ENCODE data around the gene RPS24. TPM values are rescaled to one million over a fixed set of nuclear protein-coding genes. Genes with fewer than 3 reads are reported as not detected.

The RPS24 gene
- total RNA-seq, 2 donors from 2014 or later = 1,428 to 1,609 TPM

GRCh38 chr10:78033387-78033636, 351 bp upstream of the RPS24 start:
- no peak overlapping the region for H3K4me3 ChIP-seq
- H3K27ac ChIP-seq = peak overlapping the region in 3 of 4 donors; percentile 30 to 80 (median 55)
- peaks cover 0 to 3% of the 10 kb centered on the region in 2 donors for H3K36me3 ChIP-seq (replicated peaks in 1 of 2; ENCODE audit: insufficient read depth in 1 of 2, low read depth in 2 of 2)
- TF ChIP-seq POLR2A (IDR thresholded peaks at IDR 0.05) (no peak), CTCF (IDR thresholded peaks at IDR 0.05) (no peak)
- DNase-seq (no peak), ATAC-seq (no peak)
- no peaks in the 10 kb centered on the region for H3K9me3 ChIP-seq
- WGBS, 2 donors = 0 to 1% methylated on average over 4 of the region's 4 CpGs
- intact Hi-C loops (cut with DNase I) = no loop called here
- H3K27me3 ChIP-seq = no peaks in the 10 kb centered on the region
- H3K4me1 ChIP-seq = peaks cover 50% of the 10 kb centered on the region

DNA sequence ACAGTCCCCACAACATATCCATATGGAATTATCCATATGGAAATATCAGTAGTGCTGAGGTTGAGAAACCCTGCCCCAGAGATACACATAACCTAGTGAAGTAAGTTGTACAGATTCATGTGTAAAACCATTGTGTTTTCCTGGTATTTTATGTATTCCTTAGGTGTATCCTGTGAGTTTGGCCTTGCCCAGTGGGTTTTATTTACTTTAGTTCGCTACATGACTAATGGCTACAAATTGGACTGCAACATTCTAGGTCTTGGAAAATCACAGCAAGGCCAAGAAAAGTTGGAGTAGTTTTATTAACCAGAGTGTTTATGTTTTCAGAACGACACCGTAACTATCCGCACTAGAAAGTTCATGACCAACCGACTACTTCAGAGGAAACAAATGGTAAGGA, 1.4 kb downstream of the RPS24 start:
- peak overlapping the region in 2 of 4 donors; percentile 55 to 80 for H3K27ac ChIP-seq
- 41 to 42% methylated on average over 5 of the region's 5 CpGs for WGBS, 2 donors
- H3K4me1 ChIP-seq = peaks cover 54% of the 10 kb centered on the region

GRCh38 chr10:78035437-78035836, 1.8 kb downstream of the RPS24 start:
- DNase-seq (no peak), ATAC-seq (no peak)
- WGBS, 2 donors = 69 to 73% methylated on average over 5 of the region's 5 CpGs
- Histone ChIP-seq H3K27me3 (no peaks in the 10 kb centered on the region), H3K36me3 (replicated peaks in 1 of 2; ENCODE audit: insufficient read depth in 1 of 2, low read depth in 2 of 2) (peaks cover 0 to 14% of the 10 kb centered on the region in 2 donors), H3K4me1 (peaks cover 54% of the 10 kb centered on the region), H3K27ac (no peak overlapping the region), H3K9me3 (no peaks in the 10 kb centered on the region), H3K4me3 (no peak overlapping the region)
- no peak for TF ChIP-seq CTCF (IDR thresholded peaks at IDR 0.05)
- TF ChIP-seq POLR2A (IDR thresholded peaks at IDR 0.05) = no peak
- intact Hi-C loops (cut with DNase I) = no loop called here

More for the DNA sequence above, 1.4 kb downstream of the RPS24 start:
- Histone ChIP-seq H3K9me3 (no peaks in the 10 kb centered on the region), H3K36me3 (replicated peaks in 1 of 2; ENCODE audit: insufficient read depth in 1 of 2, low read depth in 2 of 2) (peaks cover 0 to 14% of the 10 kb centered on the region in 2 donors), H3K27me3 (no peaks in the 10 kb centered on the region), H3K4me3 (peak overlapping the region in 1 of 2 donors; percentile 87)
- no peak for TF ChIP-seq CTCF (IDR thresholded peaks at IDR 0.05)
- TF ChIP-seq POLR2A (IDR thresholded peaks at IDR 0.05) = no peak
- no peak for DNase-seq
- intact Hi-C loops (cut with DNase I) = no loop called here
- no peak for ATAC-seq

GRCh38 chr10:78035933-78036583, 2.4 kb downstream of the RPS24 start:
- ATAC-seq (no peak), DNase-seq (no peak)
- H3K36me3 ChIP-seq (replicated peaks in 1 of 2; ENCODE audit: insufficient read depth in 1 of 2, low read depth in 2 of 2) = peaks cover 5 to 19% of the 10 kb centered on the region in 2 donors
- WGBS, 2 donors = 64 to 73% methylated on average over 9 of the region's 9 CpGs
- TF ChIP-seq POLR2A (IDR thresholded peaks at IDR 0.05) (no peak), CTCF (IDR thresholded peaks at IDR 0.05) (no peak)
- intact Hi-C loops (cut with DNase I) = no loop called here
- H3K4me1 ChIP-seq = peaks cover 54% of the 10 kb centered on the region
- H3K4me3 ChIP-seq = no peak overlapping the region
- no peak overlapping the region for H3K27ac ChIP-seq
- no peaks in the 10 kb centered on the region for H3K9me3 ChIP-seq
- H3K27me3 ChIP-seq = no peaks in the 10 kb centered on the region

DNA sequence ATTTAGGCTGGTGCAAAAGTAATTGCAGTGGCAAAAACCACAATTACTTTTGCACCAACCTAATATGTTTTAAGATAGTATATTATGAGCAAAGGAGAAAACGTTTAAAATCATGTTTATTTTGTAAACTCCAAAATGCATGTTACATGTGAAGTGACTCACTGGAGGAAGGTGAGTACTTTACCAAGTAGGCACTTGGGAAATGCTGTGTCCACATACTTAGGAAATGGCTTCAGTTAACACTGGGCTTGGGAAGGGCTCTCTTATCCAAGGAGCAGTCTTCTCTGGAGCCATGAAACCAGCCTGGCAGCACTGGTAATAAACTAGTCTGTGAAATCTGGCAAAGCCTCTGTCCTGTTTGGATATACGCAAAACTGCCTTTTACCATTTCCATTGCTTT, 4.4 kb downstream of the RPS24 start:
- TF ChIP-seq POLR2A (IDR thresholded peaks at IDR 0.05) (no peak), CTCF (IDR thresholded peaks at IDR 0.05) (no peak)
- intact Hi-C loops (cut with DNase I) = no loop called here
- WGBS, 2 donors = 55 to 69% methylated on average over 2 of the region's 2 CpGs
- no peak for DNase-seq
- no peak for ATAC-seq
- peaks cover 50% of the 10 kb centered on the region for H3K4me1 ChIP-seq
- no peak overlapping the region for H3K27ac ChIP-seq
- no peak overlapping the region for H3K4me3 ChIP-seq
- peaks cover 8 to 28% of the 10 kb centered on the region in 2 donors for H3K36me3 ChIP-seq (replicated peaks in 1 of 2; ENCODE audit: insufficient read depth in 1 of 2, low read depth in 2 of 2)
- no peaks in the 10 kb centered on the region for H3K9me3 ChIP-seq
- H3K27me3 ChIP-seq = no peaks in the 10 kb centered on the region

Data from body of pancreas (tissue), 4 donors.